ENCODE data around the gene LDHD.

LDHD gene

GRCh38 chr16:75079346-75079926 lies 37.1 kb downstream of the LDHD start:
- no peak for DNase-seq

GRCh38 chr16:75078886-75079285 lies 37.7 kb downstream of the LDHD start:
- DNase-seq = no peak

- DNase-seq = no peak
Observed at GRCh38 chr16:75075688-75076268, 40.8 kb downstream of the LDHD start.

GRCh38 chr16:75074920-75075687 lies 41.5 kb downstream of the LDHD start:
- DNase-seq = peak; percentile 92

- DNase-seq = no peak
Observed at GRCh38 chr16:75074304-75074793, 42.2 kb downstream of the LDHD start.

GRCh38 chr16:75073545-75074303 lies 42.9 kb downstream of the LDHD start:
- DNase-seq = no peak

- DNase-seq = no peak
Observed at GRCh38 chr16:75072239-75072947, 44.2 kb downstream of the LDHD start.

GRCh38 chr16:75071621-75072020 lies 45.0 kb downstream of the LDHD start:
- DNase-seq = no peak

GRCh38 chr16:75070012-75070841 lies 46.4 kb downstream of the LDHD start:
- no peak for DNase-seq

- DNase-seq = no peak
Observed at GRCh38 chr16:75068085-75069031, 48.2 kb downstream of the LDHD start.

- no peak for DNase-seq
Observed at GRCh38 chr16:75066861-75067447, 49.6 kb downstream of the LDHD start.

- DNase-seq = no peak
Observed at GRCh38 chr16:75065521-75066149, 50.9 kb downstream of the LDHD start.

- peak; percentile 32 to 52 for DNase-seq
Observed at GRCh38 chr16:75065149-75065505, 51.5 kb downstream of the LDHD start.

GRCh38 chr16:75064403-75065148 lies 52.0 kb downstream of the LDHD start:
- DNase-seq = peak in 1 of 2 donors; percentile 11

- no peak for DNase-seq
Observed at GRCh38 chr16:75063549-75064088, 53.0 kb downstream of the LDHD start.

GRCh38 chr16:75062976-75063346 lies 53.6 kb downstream of the LDHD start:
- DNase-seq = no peak

- no peak for DNase-seq
Observed at GRCh38 chr16:75062135-75062975, 54.2 kb downstream of the LDHD start.

All from CD4-positive, alpha-beta T cell treated with Interferon alpha-2 for 1 hour (primary cell).